ENCODE data around the gene SLC27A1. TPM values are rescaled to one million over a fixed set of nuclear protein-coding genes. Genes with fewer than 3 reads are reported as not detected.
"Not testable (repeated sequence)": the region's sequence is repeated elsewhere in the genome, so short reads cannot be mapped to it uniquely, and the experiment has no call there.

The SLC27A1 gene
- total RNA-seq, 1 donor from 2014 or later = 27.8 TPM

- DNase-seq (no peak), ATAC-seq (no peak)
- Histone ChIP-seq H3K9me3 (no peaks in the 10 kb centered on the region), H3K27ac (no peak overlapping the region), H3K4me3 (no peak overlapping the region), H3K4me1 (peaks cover 27% of the 10 kb centered on the region), H3K36me3 (peaks cover 7% of the 10 kb centered on the region), H3K27me3 (no peaks in the 10 kb centered on the region)
- TF ChIP-seq CTCF (IDR thresholded peaks at IDR 0.05) = no peak
- intact Hi-C loops (cut with DNase I) = no loop called here
Observed at GRCh38 chr19:17506745-17507144, 36.4 kb downstream of the SLC27A1 start.

- ATAC-seq; intact Hi-C loops (cut with DNase I); H3K9me3 ChIP-seq; H3K27me3 ChIP-seq; DNase-seq; H3K4me3 ChIP-seq; H3K36me3 ChIP-seq: not testable (repeated sequence)
- Histone ChIP-seq H3K4me1 (peaks cover 37% of the 10 kb centered on the region), H3K27ac (peak overlapping the region; percentile 17)
Observed at GRCh38 chr19:17508558-17508933, 38.2 kb downstream of the SLC27A1 start.

- H3K4me1 ChIP-seq = peaks cover 38% of the 10 kb centered on the region
- DNase-seq = no peak
- TF ChIP-seq CTCF (IDR thresholded peaks at IDR 0.05) = no peak
- no peaks in the 10 kb centered on the region for H3K9me3 ChIP-seq
- no peak for ATAC-seq
- intact Hi-C loops (cut with DNase I) = no loop called here
- no peaks in the 10 kb centered on the region for H3K27me3 ChIP-seq
- peaks cover 7% of the 10 kb centered on the region for H3K36me3 ChIP-seq
- H3K27ac ChIP-seq = peak overlapping the region; percentile 97
- peak overlapping the region; percentile 77 for H3K4me3 ChIP-seq
Observed at GRCh38 chr19:17510220-17510993, 40.1 kb downstream of the SLC27A1 start.

GRCh38 chr19:17511724-17512573, 41.6 kb downstream of the SLC27A1 start:
- Histone ChIP-seq H3K4me1 (peaks cover 38% of the 10 kb centered on the region), H3K9me3 (no peaks in the 10 kb centered on the region), H3K36me3 (no peaks in the 10 kb centered on the region), H3K4me3 (peak overlapping the region; percentile 77), H3K27ac (peak overlapping the region; percentile 97), H3K27me3 (no peaks in the 10 kb centered on the region)
- DNase-seq (peak; percentile 96), ATAC-seq (peak; percentile 90)
- intact Hi-C loops (cut with DNase I) = no loop called here
- TF ChIP-seq CTCF (IDR thresholded peaks at IDR 0.05) = peak; percentile 19

- Histone ChIP-seq H3K36me3 (peaks cover 4% of the 10 kb centered on the region), H3K27me3 (no peaks in the 10 kb centered on the region), H3K4me1 (peaks cover 38% of the 10 kb centered on the region), H3K27ac (peak overlapping the region; percentile 97), H3K9me3 (peaks cover 3% of the 10 kb centered on the region), H3K4me3 (peak overlapping the region; percentile 77)
- TF ChIP-seq CTCF (IDR thresholded peaks at IDR 0.05) = no peak
- ATAC-seq = no peak
- no peak for DNase-seq
- intact Hi-C loops (cut with DNase I) = no loop called here
Observed at GRCh38 chr19:17512574-17512939, 42.2 kb downstream of the SLC27A1 start.

All from upper lobe of right lung (tissue), 1 donor.